SK-N-SH (cell line): ENCODE results near the gene TAP1. TPM values are rescaled to one million over a fixed set of nuclear protein-coding genes. Genes with fewer than 3 reads are reported as not detected.

Experiments
- CTCF ChIA-PET: fragments of 300-600, 350-600 bp; formaldehyde crosslinking; extraction: SDS; loops from one replicate; lab custom pipeline; 2021; lab: Yijun Ruan, JAX
- POLR2A ChIA-PET: fragments of 350-600 bp; sonication (Branson Sonifier 250); formaldehyde crosslinking; extraction: SDS; loops from one replicate; lab custom pipeline; 2020; ENCODE audit warnings: antibody characterized with exemption, inconsistent platforms; lab: Yijun Ruan, JAX
- DNase-seq: peaks from one replicate; pipeline ENCODE4 v3.0.0; 2012
- H2AFZ ChIP-seq: fragments of 200-600 bp; sonication (generic); 2 replicates; pipeline ENCODE4 v1.8.1; 2016; ENCODE audit warnings: antibody characterized with exemption, mild to moderate bottlenecking, low read depth
- H3F3A ChIP-seq: fragments of 200-600 bp; sonication (generic); replicated peaks from 2 replicates; pipeline ENCODE3; 2016; ENCODE audit warnings: antibody characterized with exemption, mild to moderate bottlenecking; ENCODE audit not compliant: insufficient read depth
- H3K27ac ChIP-seq, 2 experiments: fragments of 200-500 bp in 1 of 2; fragments of 200-600 bp in 1 of 2; sonication (Bioruptor generic) in 1 of 2; sonication (generic), shearing (Covaris generic) in 1 of 2; 2 replicates each; pipeline versions ENCODE4 v1.5.1 to v1.6.1; 2014 to 2016; ENCODE audit warnings: low read depth in 2 of 2, inconsistent platforms in 1 of 2, low read length in 1 of 2, mild to moderate bottlenecking in 1 of 2, mixed read lengths in 1 of 2
- H3K27me3 ChIP-seq: fragments of 200-600 bp; sonication (generic), shearing (Covaris generic); 2 replicates; pipeline ENCODE4 v1.6.1; 2016; ENCODE audit warnings: mixed run types; ENCODE audit not compliant: insufficient read depth
- H3K36me3 ChIP-seq, 2 experiments: fragments of 200-500 bp in 1 of 2; fragments of 200-600 bp in 1 of 2; sonication (Bioruptor generic) in 1 of 2; sonication (generic) in 1 of 2; replicated peaks in 1 of 2; 2 replicates each; pipeline versions ENCODE3 to v1.5.1; 2014 to 2016; ENCODE audit warnings: low read length in 1 of 2, mild to moderate bottlenecking in 1 of 2; ENCODE audit not compliant: insufficient read depth in 2 of 2, control insufficient read depth in 1 of 2
- H3K4me1 ChIP-seq, 2 experiments: fragments of 200-500 bp in 1 of 2; fragments of 200-600 bp in 1 of 2; sonication (Bioruptor generic) in 1 of 2; sonication (generic), shearing (Covaris generic) in 1 of 2; 2 replicates each; pipeline versions ENCODE4 v1.5.1 to v1.6.1; 2014 to 2016; ENCODE audit warnings: low read depth in 1 of 2, low read length in 1 of 2, mixed run types in 1 of 2; ENCODE audit not compliant: insufficient read depth in 2 of 2, control insufficient read depth in 1 of 2
- H3K4me2 ChIP-seq: fragments of 200-600 bp; sonication (generic), shearing (Covaris generic); 2 replicates; pipeline ENCODE4 v1.6.1; 2017; ENCODE audit warnings: mixed run types
- H3K4me3 ChIP-seq, 2 experiments: fragments of 200-500 bp in 1 of 2; fragments of 200-600 bp in 1 of 2; sonication (Bioruptor generic) in 1 of 2; sonication (generic), shearing (Covaris generic) in 1 of 2; 2 replicates each; pipeline versions ENCODE4 v1.5.1 to v1.8.1; 2014 to 2016; ENCODE audit warnings: low read depth in 2 of 2, inconsistent platforms in 1 of 2, low read length in 1 of 2, mild to moderate bottlenecking in 1 of 2, mixed read lengths in 1 of 2, moderate library complexity in 1 of 2
- H3K79me2 ChIP-seq: fragments of 200-600 bp; sonication (generic); 2 replicates; pipeline ENCODE4 v1.8.1; 2017; ENCODE audit warnings: mild to moderate bottlenecking; ENCODE audit not compliant: insufficient read depth
- H3K9ac ChIP-seq: fragments of 200-600 bp; sonication (generic); 2 replicates; pipeline ENCODE4 v1.6.1; 2017; ENCODE audit warnings: mixed run types
- H3K9me2 ChIP-seq: fragments of 200-600 bp; sonication (generic); 2 replicates; pipeline ENCODE4 v1.6.1; 2017; ENCODE audit warnings: mixed run types
- H3K9me3 ChIP-seq: fragments of 200-600 bp; sonication (generic); 2 replicates; pipeline ENCODE4 v1.6.1; 2017; ENCODE audit warnings: mixed run types, mild to moderate bottlenecking, moderate library complexity
- H4K20me1 ChIP-seq: fragments of 200-600 bp; sonication (generic); 2 replicates; pipeline ENCODE4 v1.6.1; 2017; ENCODE audit warnings: mild to moderate bottlenecking, mixed run types; ENCODE audit not compliant: insufficient read depth
- EP300 ChIP-seq, 2 experiments: IDR thresholded peaks; 2 replicates each; pipeline versions ENCODE4 v1.4.0 to v1.6.1; 2012; ENCODE audit warnings: borderline replicate concordance in 1 of 2, low read depth in 1 of 2, low read length in 1 of 2
- GABPA ChIP-seq: IDR thresholded peaks from 2 replicates; pipeline ENCODE4 v1.4.0; 2012; ENCODE audit warnings: low read depth, mild to moderate bottlenecking
- IRF3 ChIP-seq: fragments of 150-350 bp; IDR thresholded peaks from 2 replicates; pipeline ENCODE4 v1.6.1; 2016; ENCODE audit warnings: mild to moderate bottlenecking, low read depth, low read length
- NFIC ChIP-seq: IDR thresholded peaks from 2 replicates; pipeline ENCODE4 v1.4.0; 2012; ENCODE audit warnings: borderline replicate concordance
- SIN3A ChIP-seq: IDR thresholded peaks from 2 replicates; pipeline ENCODE4 v1.6.1; 2012; ENCODE audit warnings: low read depth, mild to moderate bottlenecking, low read length, moderate library complexity, borderline replicate concordance
- WGBS: methylation state at CpG from one replicate; pipeline ENCODE4 v1.1.6; 2017; ENCODE audit warnings: low lambda C conversion rate; 5-methylcytosine and 5-hydroxymethylcytosine counted together
- polyA plus RNA-seq, 3 experiments: library from polyadenylated mRNA; depleted of rRNA; stranded (reverse); fragments of >200 nt; gene quantifications; 2 replicates each; pipeline ENCODE4 v1.2.3, GENCODE V29; 2012

Gene TAP1
- polyA plus RNA-seq, 1 of the 3 experiments (the other 2 are of a cell fraction), result 31.1 TPM

GRCh38 chr6:32845384-32845884 lies 8.1 kb downstream of the TAP1 start:
- Histone ChIP-seq H3K27ac (no peak overlapping the region), H3K9me3 (no peaks in the 10 kb centered on the region), H3K4me2 (no peak overlapping the region), H3K4me1 (peaks cover 0 to 13% of the 10 kb centered on the region in 2 experiments; a peak in 1 of 4 replicates), H3K36me3 (peaks cover 7 to 32% of the 10 kb centered on the region in 2 experiments), H4K20me1 (no peaks in the 10 kb centered on the region)
- no peak for DNase-seq
- CTCF ChIA-PET, result interaction anchor here (0.8 to 5.2 kb wide), 10 partner anchors 10 to 139 kb away, joined by 3 to 31 read pairs (median 4); partner anchors contain the start of genes PSMB9 and TAP1
- 82% methylated on average over 10 of the region's 10 CpGs for WGBS
- no peak for TF ChIP-seq NFIC
- TF ChIP-seq, all 33 proteins: peak for 0
- Histone ChIP-seq H2AFZ (no peak overlapping the region), H3K4me3 (no peak overlapping the region), H3K9ac (no peak overlapping the region), H3K9me2 (no peaks in the 10 kb centered on the region), H3F3A (no peaks in the 10 kb centered on the region), H3K27me3 (no peaks in the 10 kb centered on the region), H3K79me2 (no peaks in the 10 kb centered on the region)
- POLR2A ChIA-PET, result interaction anchor here (1.4 kb wide), 1 partner anchor 127 kb away, joined by 8 read pairs; no protein-coding TSS in a partner anchor

GRCh38 chr6:32844839-32845383 lies 8.6 kb downstream of the TAP1 start:
- H3K27ac ChIP-seq, result no peak overlapping the region; a peak in 1 of 4 replicates
- H3K4me3 ChIP-seq, result peak overlapping the region; percentile 71 to 72
- CTCF ChIA-PET, result interaction anchor here (0.8 to 5.2 kb wide), 13 partner anchors 10 to 139 kb away, joined by 3 to 31 read pairs (median 4); partner anchors contain the start of genes PSMB9 and TAP1

More at GRCh38 chr6:32844839-32845383, 8.6 kb downstream of the TAP1 start:
- H3F3A ChIP-seq, result no peaks in the 10 kb centered on the region
- H3K4me2 ChIP-seq, result peak overlapping the region; percentile 84
- POLR2A ChIA-PET, result interaction anchor here (1.4 kb wide), 1 partner anchor 127 kb away, joined by 8 read pairs; no protein-coding TSS in a partner anchor
- 51% methylated on average over 17 of the region's 19 CpGs for WGBS
- no peak for DNase-seq
- peaks cover 5 to 28% of the 10 kb centered on the region in 2 experiments for H3K36me3 ChIP-seq
- no peak overlapping the region for H3K9ac ChIP-seq
- TF ChIP-seq IRF3, result no peak
- TF ChIP-seq EP300 (IDR thresholded peaks at IDR 0.05; ENCODE audit: borderline replicate concordance in 1 of 2, low read depth in 1 of 2, low read length in 1 of 2), result no peak
- TF ChIP-seq GABPA, result 0 out of 2 replicates have a peak, but pooled peaks have one; percentile 13
- no peak for TF ChIP-seq SIN3A
- TF ChIP-seq NFIC, result no peak
- no peaks in the 10 kb centered on the region for H4K20me1 ChIP-seq
- H3K27me3 ChIP-seq, result no peaks in the 10 kb centered on the region
- no peaks in the 10 kb centered on the region for H3K79me2 ChIP-seq
- H3K9me3 ChIP-seq, result no peaks in the 10 kb centered on the region
- no peak overlapping the region for H2AFZ ChIP-seq
- no peaks in the 10 kb centered on the region for H3K9me2 ChIP-seq
- H3K4me1 ChIP-seq, result peaks cover 0 to 13% of the 10 kb centered on the region in 2 experiments; a peak in 1 of 4 replicates
